OCI-LY3 (cell line): ENCODE data around the gene MCF2L2.

ENCODE experiments used
- CTCF ChIP-seq: fragments of 200-600, 300-600 bp; sonication (generic); IDR thresholded peaks from 2 replicates; pipeline ENCODE4 v1.5.1; 2014; ENCODE audit warnings: antibody characterized with exemption, low read length, low read depth
- EZH2phosphoT487 ChIP-seq: fragments of 200-600 bp; shearing (Covaris generic); IDR thresholded peaks from 2 replicates; pipeline ENCODE4 v1.6.1; 2018; ENCODE audit warnings: antibody characterized with exemption, mixed run types, low read depth

DNA sequence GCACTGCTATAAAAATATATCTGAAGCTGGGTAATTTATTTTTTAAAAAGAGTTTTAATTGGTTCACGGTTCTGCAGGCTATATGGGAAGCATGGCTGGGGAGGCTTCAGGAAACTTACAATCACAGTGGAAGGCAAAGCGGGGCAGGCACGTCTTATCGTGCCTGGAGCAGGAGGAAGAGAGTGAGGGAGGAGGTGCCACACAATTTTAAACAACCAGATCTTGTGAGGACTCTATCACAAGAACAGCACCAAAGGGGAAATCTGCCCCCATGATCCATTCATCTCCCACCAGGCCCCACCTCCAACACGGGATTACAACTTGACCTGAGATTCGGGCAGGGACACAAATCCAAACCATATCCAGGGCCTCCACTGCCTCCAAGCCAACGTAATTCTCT, 75.0 kb downstream of the MCF2L2 start:
- TF ChIP-seq CTCF, result no peak
- TF ChIP-seq EZH2phosphoT487, result no peak
